Measurements from ENCODE around the gene CCDC9B.
A peak's percentile ranks its signal among the peaks of the same experiment; 100 is the strongest.

Gene CCDC9B

GRCh38 chr15:40307421-40308211 is 33.1 kb downstream of the CCDC9B start, which contains the start of gene PLCB2:
PLCB2 (minus strand) TSS chr15:40307935; CDS start chr15:40307672, 263 bp downstream.
- peak; percentile 57 for DNase-seq (ENCODE audit: low read depth)

DNA sequence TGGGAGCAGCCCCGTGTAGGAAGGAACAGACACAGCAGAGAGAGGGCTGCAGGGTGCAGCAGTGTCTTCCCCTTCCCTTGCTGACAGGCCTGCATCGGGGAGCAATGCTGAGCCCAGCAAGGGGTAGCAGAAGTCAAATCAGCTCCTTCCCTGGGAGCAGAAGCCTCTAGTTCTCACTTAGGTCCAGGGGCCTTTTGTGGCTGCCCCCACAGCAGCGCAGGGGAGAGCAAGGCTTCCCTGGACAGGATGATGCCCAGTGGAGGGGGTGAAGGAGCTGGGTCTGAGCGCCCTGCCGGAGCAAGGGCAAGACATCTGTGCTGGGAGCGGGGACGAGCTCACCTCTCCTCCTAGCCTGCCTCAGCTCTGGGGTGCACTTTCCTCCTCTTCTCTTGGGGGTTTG is 33.8 kb downstream of the CCDC9B start:
- no peak for DNase-seq (ENCODE audit: low read depth)

DNA sequence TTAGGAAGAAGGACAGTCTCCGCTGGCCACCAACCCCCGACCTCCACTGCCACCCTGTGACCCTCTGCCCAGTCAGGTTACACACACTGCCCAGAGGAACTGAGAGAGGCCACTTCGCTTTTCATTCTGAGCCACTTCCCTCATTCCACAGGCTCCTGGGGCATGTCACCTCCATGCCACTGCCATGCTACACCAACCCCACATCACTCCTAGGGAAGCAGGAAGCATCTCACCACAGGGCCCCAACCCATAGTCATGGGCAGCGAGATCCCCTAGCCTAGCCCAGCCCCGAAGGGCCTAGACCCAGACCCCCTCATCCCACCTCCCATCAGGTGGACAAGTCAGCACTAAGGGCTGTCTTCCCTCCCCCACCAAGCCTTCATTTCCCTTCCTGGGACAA is 34.4 kb downstream of the CCDC9B start:
- DNase-seq (ENCODE audit: low read depth), result no peak

GRCh38 chr15:40305281-40305680 is 35.5 kb downstream of the CCDC9B start:
- DNase-seq (ENCODE audit: low read depth), result no peak

DNA sequence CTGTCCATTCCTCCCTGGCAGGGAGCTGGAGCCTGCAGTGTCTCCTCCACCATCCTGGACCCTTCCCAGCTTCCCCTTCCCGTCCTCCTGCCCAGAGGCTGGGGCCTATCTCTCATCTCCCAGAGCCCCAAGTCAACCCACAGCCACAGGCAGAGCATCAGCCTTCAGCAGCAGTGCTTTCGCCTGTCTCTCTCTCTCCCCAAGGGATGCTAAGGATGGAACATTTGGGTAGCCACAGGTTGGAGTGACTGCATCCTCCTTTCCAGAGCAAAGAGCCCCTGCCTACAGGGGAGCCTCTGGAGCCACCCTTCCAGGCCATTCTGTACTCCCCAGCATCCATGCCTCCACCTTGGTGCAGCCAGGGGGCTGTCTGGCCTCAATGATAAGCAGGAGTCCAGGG is 37.2 kb downstream of the CCDC9B start:
- DNase-seq (ENCODE audit: low read depth), result no peak

DNA sequence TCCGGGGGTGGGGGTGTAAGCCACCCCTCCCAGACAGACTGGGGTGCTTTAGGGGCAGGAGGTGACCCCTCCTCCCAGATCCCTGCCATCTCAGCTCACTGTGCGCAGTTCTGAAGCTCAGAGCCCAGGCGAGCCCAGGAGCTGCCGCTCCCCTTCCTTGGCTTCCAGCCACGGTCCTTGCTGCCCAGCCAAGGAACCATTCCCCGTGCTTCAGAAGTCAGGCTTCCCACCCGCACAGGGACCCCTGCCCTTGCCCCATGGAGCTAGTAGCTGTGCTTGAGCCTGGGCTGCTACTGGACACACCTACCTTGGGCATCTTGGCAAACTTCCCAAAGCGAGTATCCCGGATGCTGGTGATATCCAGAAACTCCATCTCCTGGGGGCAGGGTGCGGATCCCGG is 37.8 kb downstream of the CCDC9B start:
- no peak for DNase-seq (ENCODE audit: low read depth)

GRCh38 chr15:40302288-40302886 is 38.4 kb downstream of the CCDC9B start:
- DNase-seq (ENCODE audit: low read depth), result no peak

DNA sequence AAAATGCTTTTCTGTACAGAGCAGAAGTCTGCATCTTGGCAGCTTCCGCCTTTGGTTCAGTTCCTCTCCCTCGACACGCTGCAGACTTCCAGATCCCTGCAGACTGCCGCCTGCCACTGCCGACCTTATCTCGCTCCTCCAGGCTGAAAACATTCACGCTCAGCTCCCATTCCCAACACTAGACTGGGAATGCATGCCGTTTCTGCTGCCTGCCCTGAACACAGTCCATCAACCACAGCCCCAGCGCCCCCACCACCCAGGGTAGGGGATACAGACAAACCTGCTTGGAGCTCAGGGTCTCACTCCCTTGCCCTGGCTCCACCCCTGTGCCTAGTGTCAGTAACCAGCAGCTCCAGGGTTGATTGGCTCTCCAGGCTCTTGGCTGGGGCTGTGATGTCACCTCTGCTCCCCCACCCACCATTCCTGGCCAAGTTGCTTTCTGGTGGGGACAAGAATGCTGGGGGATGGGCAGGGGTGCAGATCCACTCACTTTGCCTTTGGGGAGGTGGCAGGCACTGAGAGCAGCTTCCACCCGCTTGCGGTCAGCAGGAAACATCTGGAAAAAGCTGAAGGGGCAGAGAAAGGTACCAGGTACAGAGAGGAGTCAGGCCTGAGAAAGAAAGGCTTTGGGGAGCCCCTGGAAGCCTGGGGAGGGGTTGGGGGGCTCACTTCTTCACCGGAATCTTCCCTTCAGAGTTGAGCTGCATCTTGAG is 39.1 kb downstream of the CCDC9B start:
- DNase-seq (ENCODE audit: low read depth), result no peak

- no peak for DNase-seq (ENCODE audit: low read depth)
These were observed 40.0 kb downstream of the CCDC9B start for GRCh38 chr15:40300771-40301170.

GRCh38 chr15:40300367-40300766 is 40.4 kb downstream of the CCDC9B start:
- DNase-seq (ENCODE audit: low read depth), result no peak

DNA sequence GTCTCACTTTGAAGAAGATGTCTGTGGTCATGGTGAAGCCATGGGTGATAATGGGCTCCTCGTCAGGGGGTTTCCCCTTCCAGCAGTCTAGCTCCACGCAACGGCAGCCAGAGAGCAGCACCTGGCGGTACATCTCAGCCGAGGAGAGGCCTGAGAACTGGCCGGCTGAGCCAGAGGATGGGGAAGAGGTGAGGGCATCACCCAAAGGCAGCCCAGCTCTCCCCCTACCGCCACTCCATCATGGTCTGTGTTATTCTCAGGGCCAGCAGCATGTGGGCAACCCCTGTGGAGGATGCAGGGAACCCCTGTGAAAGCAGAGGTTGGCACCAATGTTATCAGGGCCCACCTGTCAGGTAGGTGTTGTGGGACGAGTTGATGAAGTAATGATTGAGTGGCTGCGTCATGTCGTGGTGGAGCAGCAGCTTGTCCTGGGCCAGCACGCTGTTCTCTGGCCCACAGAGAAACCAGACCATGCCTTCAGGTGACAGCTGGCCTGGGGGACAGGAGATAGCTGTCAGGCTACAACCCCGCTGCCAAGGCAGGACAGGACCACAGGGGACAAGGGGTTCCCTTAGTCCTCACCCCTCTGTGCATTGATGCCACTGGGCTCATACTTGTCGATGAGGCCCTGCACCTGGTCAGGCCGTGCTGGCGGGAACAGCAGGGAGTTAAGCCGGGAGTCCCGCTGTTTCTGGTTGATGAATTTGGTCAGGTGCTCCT is 42.4 kb downstream of the CCDC9B start:
- DNase-seq (ENCODE audit: low read depth), result no peak

DNA sequence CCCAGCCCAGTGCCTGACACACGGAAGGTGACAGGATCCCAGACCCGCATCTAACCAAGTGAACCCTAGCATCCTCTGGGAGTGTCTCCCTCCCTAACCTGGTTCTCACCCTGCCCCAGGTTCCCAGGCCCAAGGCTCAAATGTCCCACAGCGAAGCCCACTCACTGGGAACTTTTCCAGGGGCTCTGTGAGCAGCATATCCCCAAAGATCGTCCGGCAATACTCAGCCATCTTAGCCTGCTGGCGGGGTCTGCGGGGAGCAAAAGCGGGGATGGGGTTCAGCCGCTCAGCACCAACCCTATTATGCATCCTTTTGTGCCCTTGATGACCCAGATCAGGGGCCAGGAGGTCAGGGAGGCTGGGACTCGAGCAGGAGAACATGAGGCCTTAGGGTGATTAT is 43.4 kb downstream of the CCDC9B start:
- no peak for DNase-seq (ENCODE audit: low read depth)

DNA sequence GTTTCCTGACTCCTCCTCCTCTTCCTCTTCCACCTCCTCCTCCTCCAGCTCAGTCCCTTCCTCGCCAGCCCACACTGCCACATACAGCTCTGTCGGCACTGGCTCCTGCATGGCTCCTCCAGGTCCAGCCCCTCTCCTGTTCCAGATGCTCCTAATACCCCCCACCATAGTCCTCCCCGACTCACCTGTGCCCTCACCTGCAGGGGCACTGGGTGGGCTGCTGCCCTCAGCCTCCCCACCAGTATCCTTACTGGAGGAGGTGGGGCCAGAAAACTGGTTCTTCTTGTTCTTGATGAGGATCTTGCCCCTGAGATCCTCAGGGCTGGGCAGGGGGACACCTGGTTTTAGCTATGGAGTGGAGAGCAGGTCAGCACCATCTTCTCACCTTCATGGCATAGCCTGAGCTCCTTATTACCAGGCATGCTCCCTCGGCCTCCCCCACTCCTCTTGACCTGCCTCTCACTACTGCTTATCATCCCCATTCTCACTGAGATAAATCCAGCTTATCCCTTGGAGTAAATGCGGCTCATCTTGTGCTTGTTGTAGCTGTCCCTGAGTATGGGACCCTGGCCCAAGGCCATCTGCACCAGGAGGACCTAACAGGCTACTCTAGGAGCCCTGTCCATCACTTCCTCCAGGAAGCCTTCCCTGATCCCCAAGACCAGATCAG is 44.0 kb downstream of the CCDC9B start:
- no peak for DNase-seq (ENCODE audit: low read depth)

GRCh38 chr15:40295877-40296560 is 44.7 kb downstream of the CCDC9B start:
- DNase-seq (ENCODE audit: low read depth), result no peak

DNA sequence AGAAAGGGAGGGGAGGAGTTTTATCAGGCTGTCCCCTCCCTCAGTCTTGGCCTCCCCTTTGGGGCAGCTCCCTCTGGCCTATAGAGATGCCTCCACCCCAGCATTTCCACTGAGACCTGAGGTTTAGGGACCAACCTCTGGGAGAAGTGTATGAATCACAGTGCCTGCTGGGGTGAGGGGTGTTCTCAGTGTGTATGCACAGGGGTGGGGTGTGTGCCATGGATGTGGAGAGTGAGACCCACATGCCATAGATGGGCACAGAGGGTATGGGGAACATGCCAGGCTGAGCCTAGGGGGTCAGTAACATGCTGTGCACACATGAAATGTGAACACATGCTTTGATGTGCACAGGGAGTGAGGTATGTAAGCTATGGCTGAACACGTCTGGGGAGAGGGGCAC is 45.4 kb downstream of the CCDC9B start:
- DNase-seq (ENCODE audit: low read depth), result no peak

- DNase-seq (ENCODE audit: low read depth), result no peak
These were observed 46.5 kb downstream of the CCDC9B start for GRCh38 chr15:40293905-40294895.

DNA sequence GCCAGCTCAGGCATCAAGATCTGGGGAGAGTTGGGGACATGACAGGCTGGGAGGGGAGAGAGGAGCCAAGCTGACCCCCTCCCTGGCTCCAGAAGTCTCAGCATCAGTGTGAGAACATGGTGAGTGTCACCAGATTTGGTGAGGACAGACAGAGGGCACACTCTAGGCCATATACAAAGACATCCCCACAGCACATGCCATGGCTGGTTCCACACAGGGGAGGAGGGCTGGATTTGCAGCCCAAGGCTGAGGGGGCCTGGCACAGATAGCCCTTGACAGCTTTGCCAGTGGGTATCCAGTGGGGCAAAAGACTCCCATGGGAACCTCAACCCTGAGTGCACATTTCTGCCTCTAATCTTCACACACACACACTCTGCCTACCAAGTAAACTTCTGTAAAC is 47.7 kb downstream of the CCDC9B start:
- no peak for DNase-seq (ENCODE audit: low read depth)

GRCh38 chr15:40292246-40292645 is 48.5 kb downstream of the CCDC9B start:
- DNase-seq (ENCODE audit: low read depth), result no peak

DNA sequence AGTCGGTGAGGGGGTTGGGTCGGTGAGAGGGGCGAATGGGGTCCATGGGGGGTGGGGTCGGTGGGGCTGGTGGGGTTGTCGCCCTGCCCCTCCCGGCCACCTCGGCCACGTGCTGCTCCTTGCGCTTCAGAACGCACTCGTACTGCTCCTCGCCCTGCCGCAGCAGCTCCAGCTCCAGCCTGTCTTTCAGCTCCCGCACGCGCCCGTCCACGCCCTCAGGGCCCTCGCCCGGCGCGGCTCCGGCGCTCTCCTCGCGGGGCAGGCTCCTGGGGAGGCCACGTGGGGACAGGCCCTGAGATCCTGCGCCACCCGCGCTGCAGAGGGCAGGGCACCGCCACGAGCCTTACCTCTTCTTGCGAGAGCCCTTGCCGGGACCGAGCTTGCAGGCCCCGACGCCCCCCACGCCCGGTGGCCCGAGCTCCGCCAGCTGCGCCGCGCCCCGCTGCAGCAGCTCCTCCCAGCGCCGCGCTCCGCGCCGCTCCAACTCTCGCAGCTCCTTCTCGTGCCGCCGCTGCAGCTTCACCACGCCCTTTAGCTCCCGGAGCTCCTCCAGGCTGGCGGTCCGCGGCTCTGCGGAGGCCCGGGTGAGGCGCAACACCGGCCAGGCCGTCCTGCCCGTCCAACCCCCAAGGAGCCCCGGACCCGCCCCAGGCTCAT is 49.7 kb downstream of the CCDC9B start:
- DNase-seq (ENCODE audit: low read depth), result no peak

DNA sequence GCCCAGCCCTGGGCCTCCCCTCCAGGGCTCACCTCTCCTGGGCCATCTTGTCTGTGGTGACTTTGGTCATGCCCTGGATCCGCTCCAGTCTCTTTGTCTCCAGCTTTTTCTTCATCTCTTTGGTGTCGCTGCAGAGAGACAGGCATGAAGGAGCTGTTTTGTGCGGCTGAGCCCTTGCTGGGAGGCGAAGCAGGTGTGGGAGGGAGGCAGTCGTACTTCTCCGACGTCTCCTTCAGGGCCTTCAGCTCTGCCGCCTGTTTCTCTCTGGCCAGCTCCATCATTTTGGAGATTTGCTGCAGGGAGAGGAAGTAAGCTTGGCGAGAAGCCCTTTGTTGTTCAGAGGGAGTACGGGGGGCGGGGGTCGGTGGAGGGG is 50.2 kb downstream of the CCDC9B start:
- no peak for DNase-seq (ENCODE audit: low read depth)

All from activated T-cell treated with anti-CD3 and anti-CD28 coated beads for 1 hour (primary cell).